K562 (cell line): ENCODE data around the gene GTF2A1L. TPM values are rescaled to one million over a fixed set of nuclear protein-coding genes. Genes with fewer than 3 reads are reported as not detected.

Experiments
- ATAC-seq: fragments of 200-7000 bp; cut with Tn5 transposase; 3 replicates; pipeline ENCODE4 v1.9.1; 2020; ENCODE audit warnings: moderate library complexity
- BruUV-seq: library from RNA; stranded (reverse); fragments of 400-500 nt; replicated peaks from 2 replicates; lab custom pipeline; 2021; lab: Mats Ljungman, UMichigan
- CTCF ChIA-PET: fragments of 300-600 bp; formaldehyde crosslinking; extraction: SDS; loops from one replicate; lab custom pipeline; 2021; ENCODE audit warnings: low intra/inter-chr PET ratio; lab: Yijun Ruan, JAX
- POLR2A ChIA-PET: fragments of 300-600, 350-650 bp; sonication (Branson Sonifier 250); formaldehyde crosslinking; extraction: SDS; loops from one replicate; lab custom pipeline; 2021; ENCODE audit warnings: antibody characterized with exemption, inconsistent platforms; lab: Yijun Ruan, JAX
- DNase-seq, 4 experiments: peaks; one replicate each; pipeline versions ENCODE4 v3.0.0 to v3.0.0-alpha.2; 2011 to 2018; ENCODE audit warnings: low spot score in 3 of 4, mixed read lengths in 3 of 4; ENCODE audit errors: extremely low read depth in 1 of 4
- FAIRE-seq: peaks from 2 replicates; lab custom pipeline; 2011; peaks lifted over from hg19 to GRCh38; lab: Jason Lieb, UNC
- H2AFZ ChIP-seq: 2 replicates; pipeline ENCODE4 v1.6.0; 2011; ENCODE audit warnings: low read depth, low read length, control low read depth, inconsistent platforms
- H3K27ac ChIP-seq: fragments of 200-600 bp; 3 replicates; pipeline ENCODE4 v1.8.0; 2011; ENCODE audit warnings: low read depth, mild to moderate bottlenecking, control low read depth, inconsistent platforms, low read length, moderate library complexity, mixed read lengths; ENCODE audit errors: extremely low read depth
- H3K27me3 ChIP-seq, 2 experiments: fragments of 300-600 bp in 1 of 2; 2 replicates in 1 of 2; 3 replicates in 1 of 2; pipeline versions ENCODE4 v1.6.0 to v1.8.0; 2011; ENCODE audit warnings: inconsistent platforms in 2 of 2, low read length in 2 of 2, mild to moderate bottlenecking in 1 of 2, mixed read lengths in 1 of 2, moderate library complexity in 1 of 2; ENCODE audit not compliant: control insufficient read depth in 2 of 2, insufficient read depth in 2 of 2
- H3K36me3 ChIP-seq: fragments of 300-600 bp; 3 replicates; pipeline ENCODE4 v1.8.0; 2011; ENCODE audit warnings: mild to moderate bottlenecking, low read length, inconsistent platforms; ENCODE audit not compliant: control insufficient read depth, insufficient read depth
- H3K4me1 ChIP-seq, 2 experiments: fragments of 200-600 bp in 1 of 2; replicated peaks in 1 of 2; 2 replicates in 1 of 2; 3 replicates in 1 of 2; pipeline versions ENCODE4 v1.5.1 to v1.8.0; 2011; ENCODE audit warnings: inconsistent platforms in 2 of 2, low read length in 2 of 2, mild to moderate bottlenecking in 1 of 2, mixed read lengths in 1 of 2, moderate library complexity in 1 of 2; ENCODE audit not compliant: control insufficient read depth in 2 of 2, insufficient read depth in 2 of 2
- H3K4me2 ChIP-seq: 2 replicates; pipeline ENCODE4 v1.6.1; 2011; ENCODE audit warnings: low read length, control low read depth, inconsistent platforms, mixed read lengths; ENCODE audit not compliant: insufficient read depth
- H3K4me3 ChIP-seq: fragments of 200-600 bp; sonication (generic), shearing (Covaris generic); 2 replicates; pipeline ENCODE4 v1.5.1; 2016; ENCODE audit warnings: control low read depth, inconsistent platforms
- H3K79me2 ChIP-seq: fragments of 200-600 bp; 3 replicates; pipeline ENCODE4 v1.8.0; 2011; ENCODE audit warnings: low read length, inconsistent platforms; ENCODE audit not compliant: control insufficient read depth, insufficient read depth
- H3K9ac ChIP-seq, 2 experiments: 2 replicates each; pipeline versions ENCODE4 v1.6.0 to v1.6.1; 2011; ENCODE audit warnings: low read depth in 2 of 2, low read length in 2 of 2, control low read depth in 1 of 2, inconsistent platforms in 1 of 2, mild to moderate bottlenecking in 1 of 2, mixed read lengths in 1 of 2; ENCODE audit not compliant: insufficient read depth in 1 of 2
- H3K9me1 ChIP-seq: one replicate; pipeline ENCODE4 v1.6.0; 2011; ENCODE audit warnings: inconsistent platforms, mild to moderate bottlenecking, low read length, moderate library complexity; ENCODE audit not compliant: control insufficient read depth, insufficient read depth
- H3K9me3 ChIP-seq: replicated peaks from 2 replicates; pipeline ENCODE4 v1.5.1; 2011; ENCODE audit warnings: low read depth, low read length, inconsistent platforms; ENCODE audit not compliant: control insufficient read depth, insufficient read depth
- H4K20me1 ChIP-seq: replicated peaks from 2 replicates; pipeline ENCODE4 v1.6.1; 2011; ENCODE audit warnings: low read length, inconsistent platforms, mixed read lengths; ENCODE audit not compliant: control insufficient read depth, insufficient read depth
- BRD4 ChIP-seq: fragments of 200-600 bp; sonication (generic); IDR thresholded peaks from 2 replicates; pipeline ENCODE4 v1.6.1; 2017; ENCODE audit warnings: inconsistent platforms
- CTCF ChIP-seq, 3 experiments: IDR thresholded peaks in 2 of 3; conservative IDR thresholded peaks in 1 of 3; 2 replicates each; pipeline ENCODE4 v1.5.1; 2011 to 2012; ENCODE audit warnings: low read length in 3 of 3, mild to moderate bottlenecking in 3 of 3, control low read depth in 2 of 3, improper control_type of control experiment in 1 of 3, inconsistent platforms in 1 of 3, low read depth in 1 of 3, mixed read lengths in 1 of 3, moderate library complexity in 1 of 3; ENCODE audit not compliant: insufficient read depth in 2 of 3
- LEF1 ChIP-seq: fragments of 450-650 bp; IDR thresholded peaks from 2 replicates; pipeline ENCODE4 v1.6.1; 2016; ENCODE audit warnings: mild to moderate bottlenecking
- MLX ChIP-seq, 2 experiments: fragments of 450-650 bp in 1 of 2; sonication (generic) in 1 of 2; formaldehyde crosslinking; conservative IDR thresholded peaks; 2 replicates each; pipeline versions ENCODE4 v1.4.0 to v1.8.1; 2020 to 2022; ENCODE audit warnings: mild to moderate bottlenecking in 1 of 2, missing genetic modification reagents in 1 of 2
- RBBP5 ChIP-seq: fragments of 200-600 bp; sonication (generic); IDR thresholded peaks from 2 replicates; pipeline ENCODE4 v1.6.1; 2012; ENCODE audit warnings: borderline replicate concordance, mild to moderate bottlenecking, low read length, control low read depth, inconsistent platforms; ENCODE audit not compliant: insufficient read depth, poor library complexity, severe bottlenecking
- SMARCA4 ChIP-seq: fragments of 450-650 bp; IDR thresholded peaks from 2 replicates; pipeline ENCODE4 v1.6.1; 2016
- SPI1 ChIP-seq: IDR thresholded peaks from 2 replicates; pipeline ENCODE4 v1.6.1; 2011; ENCODE audit warnings: low read depth, low read length, control low read depth, borderline replicate concordance
- STAG1 ChIP-seq: sonication (generic); formaldehyde crosslinking; IDR thresholded peaks from 2 replicates; pipeline ENCODE4 v1.5.0; 2020; ENCODE audit warnings: missing genetic modification reagents, borderline replicate concordance
- ZNF282 ChIP-seq: sonication (generic); formaldehyde crosslinking; IDR thresholded peaks from 2 replicates; pipeline ENCODE4 v1.8.1; 2023; ENCODE audit warnings: missing genetic modification reagents
- WGBS: fragments of 100-300 bp; shearing (Covaris generic); methylation state at CpG from one replicate; pipeline ENCODE4 v1.1.6; 2016; ENCODE audit warnings: low coverage, mixed read lengths; ENCODE audit not compliant: insufficient coverage; ENCODE audit errors: missing lambda C conversion rate; 5-methylcytosine and 5-hydroxymethylcytosine counted together
- in situ Hi-C: fragments of 300-500 bp; cut with MboI; formaldehyde crosslinking; loops from 4 replicates; pipeline ENCODE4 v1.15.0; 2018; ENCODE audit warnings: inconsistent platforms, mixed read lengths
- intact Hi-C: fragments of 100-400 bp; cut with micrococcal nuclease; formaldehyde crosslinking; loops from 2 replicates; pipeline ENCODE4 v1.14.2; 2022
- polyA plus RNA-seq, 8 experiments: library from polyadenylated mRNA; depleted of rRNA in 4 of 8; stranded (reverse) in 5 of 8; unstranded in 3 of 8; fragments of >200 nt; fragmentation: Nextera tagmentation in 2 of 8; fragmentation: Illumina TruSeq in 1 of 8; extraction: Ambion mirVana in 2 of 8; extraction: Trizol in 1 of 8; gene quantifications; 2 replicates each; pipeline versions ENCODE4 v1.2.1 to v1.2.3, GENCODE V29; 2011 to 2014; ENCODE audit warnings: inconsistent platforms in 1 of 8, missing spikeins in 1 of 8
- total RNA-seq, 7 experiments: library from RNA; depleted of rRNA in 6 of 7; stranded (reverse); fragments of >200 nt in 6 of 7; fragmentation: Illumina TruSeq in 2 of 7; extraction: Trizol in 2 of 7; gene quantifications; 2 replicates each; pipeline versions ENCODE4 v1.2.1 to v1.2.3, GENCODE V29; 2011 to 2021; ENCODE audit warnings: low replicate concordance in 1 of 7
- TF ChIP-seq, protein P1 (sequence below): fragments of 250-450 bp; sonication (Bioruptor Pico); IDR thresholded peaks from 2 replicates; pipeline ENCODE4 v1.8.0; 2022; ENCODE audit warnings: moderate library complexity, mild to moderate bottlenecking, inconsistent platforms
- TF ChIP-seq, protein P2 (sequence below): fragments of 250-450 bp; sonication (Bioruptor Pico); IDR thresholded peaks from 2 replicates; pipeline ENCODE4 v1.8.0; 2022; ENCODE audit warnings: inconsistent platforms

GTF2A1L gene
- total and polyA plus RNA-seq, 9 of the 15 experiments (the other 6 are each of a cell fraction or from before 2014, with no cell fraction given): 0.05 to 0.35 (median 0.12) TPM; not detected in 5

DNA sequence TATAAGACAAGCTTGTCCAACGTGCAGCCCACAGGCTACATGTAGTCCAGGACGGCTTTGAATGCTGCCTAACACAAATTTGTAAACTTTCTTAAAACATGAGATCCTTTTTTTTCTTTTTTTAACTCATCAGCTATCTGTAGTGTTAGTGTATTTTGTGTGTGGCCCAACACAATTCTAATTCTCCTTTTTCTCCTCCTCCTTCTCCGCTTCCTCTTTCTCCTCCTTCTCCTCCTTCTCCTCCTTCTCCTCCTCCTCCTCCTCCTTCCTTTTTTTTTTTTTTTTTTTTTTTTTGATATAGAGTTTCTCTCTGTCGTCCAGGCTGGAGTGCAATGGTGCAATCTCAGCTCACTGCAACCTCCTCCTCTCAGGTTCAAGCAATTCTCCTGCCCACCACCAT, 39.3 kb upstream of the GTF2A1L start:
- Histone ChIP-seq H4K20me1 (no peaks in the 10 kb centered on the region), H3K36me3 (no peaks in the 10 kb centered on the region), H3K9ac (no peak overlapping the region), H3K4me1 (no peaks in the 10 kb centered on the region), H2AFZ (no peak overlapping the region), H3K9me1 (no peaks in the 10 kb centered on the region), H3K79me2 (no peaks in the 10 kb centered on the region), H3K9me3 (no peaks in the 10 kb centered on the region), H3K4me2 (no peak overlapping the region), H3K4me3 (no peak overlapping the region), H3K27me3 (no peaks in the 10 kb centered on the region), H3K27ac (no peak overlapping the region)
- 2% methylated on average over 3 of the region's 4 CpGs for WGBS
- in situ Hi-C loops: no loop called here
- intact Hi-C loops: no loop called here
- no peak for DNase-seq
- POLR2A ChIA-PET: interaction anchor here (0.6 to 0.7 kb wide), 2 partner anchors 159 to 195 kb away, joined by 3 read pairs; no protein-coding TSS in a partner anchor
- no peak for FAIRE-seq
- BruUV-seq: no TSS peak
- TF ChIP-seq BRD4 (no peak), SPI1 (0 out of 2 replicates have a peak, but pooled peaks have one; percentile 10)
- CTCF ChIA-PET: no interaction called here
- ATAC-seq: no peak

DNA sequence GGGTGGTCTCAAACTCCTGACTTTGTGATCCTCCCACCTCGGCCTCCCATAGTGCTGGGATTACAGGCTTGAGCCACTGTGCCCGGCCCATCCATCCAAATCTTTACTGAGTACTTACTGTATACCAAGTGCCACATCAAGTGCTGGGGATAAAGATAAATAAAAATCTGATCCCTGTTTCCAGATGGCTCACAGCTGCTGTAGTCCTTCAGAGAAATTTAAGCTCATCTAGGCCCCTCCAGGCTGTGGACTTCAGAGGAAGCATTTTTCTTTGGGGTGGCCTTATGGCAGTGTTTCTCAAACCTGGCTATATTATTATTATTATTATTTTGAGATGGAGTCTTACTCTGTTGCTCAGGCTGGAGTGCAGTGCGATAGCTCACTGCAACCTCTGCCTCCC, 33.7 kb upstream of the GTF2A1L start:
- H3K27me3 ChIP-seq: peaks cover 0 to 7% of the 10 kb centered on the region in 2 experiments; a peak in 1 of 5 replicates
- no peaks in the 10 kb centered on the region for H3K36me3 ChIP-seq
- ChIA-PET POLR2A (no interaction called here), CTCF (no interaction called here)
- in situ Hi-C loops: no loop called here
- FAIRE-seq (no peak), DNase-seq (no peak), ATAC-seq (no peak)
- no peaks in the 10 kb centered on the region for H3K79me2 ChIP-seq
- no peak overlapping the region for H3K4me3 ChIP-seq
- H3K4me2 ChIP-seq: no peak overlapping the region
- intact Hi-C loops: no loop called here
- H3K9ac ChIP-seq: no peak overlapping the region
- 25% methylated on average over 3 of the region's 3 CpGs for WGBS
- no peaks in the 10 kb centered on the region for H3K9me3 ChIP-seq
- no peak overlapping the region for H3K27ac ChIP-seq
- H3K4me1 ChIP-seq: no peaks in the 10 kb centered on the region; a peak in 1 of 5 replicates
- H3K9me1 ChIP-seq: no peaks in the 10 kb centered on the region
- BruUV-seq: no TSS peak
- H4K20me1 ChIP-seq: no peaks in the 10 kb centered on the region
- no peak overlapping the region for H2AFZ ChIP-seq
- TF ChIP-seq, protein P1, sequence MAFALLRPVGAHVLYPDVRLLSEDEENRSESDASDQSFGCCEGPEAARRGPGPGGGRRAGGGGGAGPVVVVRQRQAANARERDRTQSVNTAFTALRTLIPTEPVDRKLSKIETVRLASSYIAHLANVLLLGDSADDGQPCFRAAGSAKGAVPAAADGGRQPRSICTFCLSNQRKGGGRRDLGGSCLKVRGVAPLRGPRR (CRISPR knock-in tag): no peak
- TF ChIP-seq STAG1 (CRISPR knock-in tag): no peak
- TF ChIP-seq MLX (CRISPR knock-in tag; conservative IDR thresholded peaks at IDR 0.05): no peak
- TF ChIP-seq, protein P2, sequence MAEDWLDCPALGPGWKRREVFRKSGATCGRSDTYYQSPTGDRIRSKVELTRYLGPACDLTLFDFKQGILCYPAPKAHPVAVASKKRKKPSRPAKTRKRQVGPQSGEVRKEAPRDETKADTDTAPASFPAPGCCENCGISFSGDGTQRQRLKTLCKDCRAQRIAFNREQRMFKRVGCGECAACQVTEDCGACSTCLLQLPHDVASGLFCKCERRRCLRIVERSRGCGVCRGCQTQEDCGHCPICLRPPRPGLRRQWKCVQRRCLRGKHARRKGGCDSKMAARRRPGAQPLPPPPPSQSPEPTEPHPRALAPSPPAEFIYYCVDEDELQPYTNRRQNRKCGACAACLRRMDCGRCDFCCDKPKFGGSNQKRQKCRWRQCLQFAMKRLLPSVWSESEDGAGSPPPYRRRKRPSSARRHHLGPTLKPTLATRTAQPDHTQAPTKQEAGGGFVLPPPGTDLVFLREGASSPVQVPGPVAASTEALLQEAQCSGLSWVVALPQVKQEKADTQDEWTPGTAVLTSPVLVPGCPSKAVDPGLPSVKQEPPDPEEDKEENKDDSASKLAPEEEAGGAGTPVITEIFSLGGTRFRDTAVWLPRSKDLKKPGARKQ: no peak
- no peak for TF ChIP-seq SMARCA4
- no peak for TF ChIP-seq CTCF (IDR thresholded peaks at IDR 0.05 in 2 of 3, conservative IDR thresholded peaks at IDR 0.05 in 1 of 3; ENCODE audit: insufficient read depth in 2 of 3, low read depth in 1 of 3, low read length in 3 of 3)
- TF ChIP-seq RBBP5: no peak
- TF ChIP-seq ZNF282 (CRISPR knock-in tag): no peak
- no peak for TF ChIP-seq LEF1
